Measurements from ENCODE around the gene RBL1.

The RBL1 gene

DNA sequence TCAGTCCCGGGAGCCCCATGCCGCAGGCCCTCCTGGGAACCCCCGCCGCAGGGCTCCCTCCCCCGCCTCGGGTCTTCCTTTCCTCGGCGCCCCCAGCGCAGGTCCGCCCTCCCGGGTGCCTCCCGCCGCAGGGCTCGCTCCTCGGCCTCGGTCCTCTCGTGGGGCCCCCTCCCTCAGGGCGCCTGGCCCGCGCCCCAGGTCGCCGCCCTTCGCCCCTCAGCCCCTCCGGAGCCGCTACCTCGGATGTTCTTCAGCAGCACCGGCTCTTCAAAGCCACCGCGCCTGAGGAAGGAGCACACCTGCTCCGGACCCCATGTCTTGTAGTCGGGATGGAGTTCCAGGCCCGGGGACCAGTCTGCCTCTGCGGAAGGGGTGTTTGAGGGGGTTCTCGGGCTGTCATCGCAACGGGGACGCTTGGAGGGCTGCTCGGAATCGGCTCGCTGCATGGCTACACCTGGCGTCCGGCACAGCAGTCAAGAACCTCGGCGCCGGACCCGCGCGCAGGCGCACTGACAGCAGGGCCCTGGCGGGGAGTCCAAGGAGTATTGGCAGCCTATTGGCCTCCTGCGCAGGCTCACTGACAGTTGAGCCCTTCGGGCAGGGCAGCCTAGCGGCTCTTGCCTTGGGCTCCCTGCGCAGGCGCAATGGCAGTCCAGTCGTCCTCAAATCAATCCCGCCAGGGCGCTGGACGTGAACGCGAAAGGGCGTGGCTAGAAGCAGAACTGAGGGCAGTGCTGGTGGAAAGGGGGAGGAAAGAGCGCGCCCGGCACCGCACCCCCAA lies 144.4 kb downstream of the RBL1 start, which contains the start of gene SAMHD1:
SAMHD1 (minus strand) TSS at position 511 of the 781 bp plus-strand sequence; CDS start at position 446, 65 bp downstream.
- peak; percentile 74 to 84 for DNase-seq (ENCODE audit: low read depth in 1 of 2, low spot score in 1 of 2)

DNA sequence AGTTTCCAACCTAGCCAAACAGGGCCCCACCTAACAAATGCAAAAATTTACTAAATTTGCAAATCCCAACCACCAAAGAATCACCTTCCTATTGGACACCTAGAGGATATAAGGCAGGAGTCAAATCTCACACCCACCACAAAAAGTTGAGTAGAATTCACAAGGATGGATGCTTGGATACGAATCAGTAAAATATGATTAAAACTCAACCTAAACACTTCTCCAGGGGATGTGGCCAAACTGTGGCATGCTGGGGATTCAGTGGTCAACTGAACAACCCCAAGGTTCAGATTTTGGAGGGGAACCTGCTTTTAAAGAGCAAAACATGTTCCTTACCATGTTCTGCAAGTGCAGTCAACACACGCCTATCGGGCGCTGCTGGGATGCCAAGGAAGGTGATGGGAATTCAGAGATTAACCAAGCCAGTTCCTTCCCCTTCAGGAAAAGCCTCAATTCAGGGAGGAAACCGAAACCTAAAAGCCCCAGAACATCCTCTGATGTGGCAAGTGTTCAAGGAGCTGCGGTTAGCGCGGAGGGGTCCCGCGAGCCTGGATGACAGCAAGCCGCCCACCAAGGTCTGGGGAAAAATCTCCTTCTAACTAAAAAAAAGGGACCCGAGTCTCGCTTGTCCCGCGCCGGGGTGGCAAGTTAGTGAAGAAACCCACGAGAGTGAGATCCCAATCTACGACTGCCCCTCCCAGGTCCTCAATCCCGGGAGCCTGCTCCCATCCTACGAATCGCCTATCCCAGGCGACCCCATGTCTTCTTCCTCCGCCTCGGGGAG lies 145.2 kb downstream of the RBL1 start:
- DNase-seq (ENCODE audit: low read depth in 1 of 2, low spot score in 1 of 2): no peak
